Suprapubic skin (tissue), 4 donors: ENCODE measurements around the gene BIN1. TPM values are rescaled to one million over a fixed set of nuclear protein-coding genes. Genes with fewer than 3 reads are reported as not detected.

Experiments
- DNase-seq, 2 donors: peaks; one replicate each; pipeline ENCODE4 v3.0.0-alpha.2; 2019; ENCODE audit warnings: low spot score in 2 of 2
- H3K27ac ChIP-seq: fragments of 200-600 bp; sonication (generic); one replicate; pipeline ENCODE4 v1.5.1; 2019
- H3K27me3 ChIP-seq: fragments of 200-600 bp; sonication (generic); one replicate; pipeline ENCODE4 v1.5.1; 2019
- H3K36me3 ChIP-seq: fragments of 200-600 bp; sonication (generic); one replicate; pipeline ENCODE4 v1.5.1; 2019
- H3K4me1 ChIP-seq: fragments of 200-600 bp; sonication (generic); one replicate; pipeline ENCODE4 v1.5.1; 2019
- H3K4me3 ChIP-seq: fragments of 200-600 bp; sonication (generic); one replicate; pipeline ENCODE4 v1.5.1; 2019; ENCODE audit warnings: mild to moderate bottlenecking
- H3K9me3 ChIP-seq: fragments of 200-600 bp; sonication (generic); one replicate; pipeline ENCODE4 v1.5.1; 2019
- EP300 ChIP-seq: sonication (generic); formaldehyde crosslinking; IDR thresholded peaks from one replicate; pipeline ENCODE4 v1.6.1; 2017; ENCODE audit warnings: antibody characterized with exemption
- POLR2A ChIP-seq, 2 donors: fragments of 450-650 bp; IDR thresholded peaks; one replicate each; pipeline ENCODE4 v1.6.1; 2017; ENCODE audit warnings: antibody characterized with exemption in 2 of 2, mild to moderate bottlenecking in 2 of 2, moderate library complexity in 2 of 2
- POLR2AphosphoS5 ChIP-seq, 3 donors: sonication (generic); formaldehyde crosslinking; IDR thresholded peaks; one replicate each; pipeline ENCODE4 v1.6.1; 2017; ENCODE audit warnings: antibody characterized with exemption in 3 of 3
- WGBS: methylation state at CpG from one replicate; pipeline ENCODE4 v1.1.5; 2018; 5-methylcytosine and 5-hydroxymethylcytosine counted together
- total RNA-seq, 4 donors: library from RNA; depleted of rRNA; stranded (reverse); fragments of >200 nt; gene quantifications; one replicate each; pipeline ENCODE4 v1.1.0, GENCODE V29; 2016
- TF ChIP-seq, protein P1 (sequence below), 2 donors: fragments of 200-600 bp in 1 of 2; fragments of 450-650 bp in 1 of 2; sonication (generic) in 1 of 2; IDR thresholded peaks; one replicate each; pipeline ENCODE4 v1.5.1; 2016 to 2019; ENCODE audit warnings: antibody characterized with exemption in 2 of 2, mild to moderate bottlenecking in 1 of 2, moderate library complexity in 1 of 2

The BIN1 gene
- total RNA-seq, 4 donors from 2014 or later = 5.6 to 13.3 (median 8.8) TPM

DNA sequence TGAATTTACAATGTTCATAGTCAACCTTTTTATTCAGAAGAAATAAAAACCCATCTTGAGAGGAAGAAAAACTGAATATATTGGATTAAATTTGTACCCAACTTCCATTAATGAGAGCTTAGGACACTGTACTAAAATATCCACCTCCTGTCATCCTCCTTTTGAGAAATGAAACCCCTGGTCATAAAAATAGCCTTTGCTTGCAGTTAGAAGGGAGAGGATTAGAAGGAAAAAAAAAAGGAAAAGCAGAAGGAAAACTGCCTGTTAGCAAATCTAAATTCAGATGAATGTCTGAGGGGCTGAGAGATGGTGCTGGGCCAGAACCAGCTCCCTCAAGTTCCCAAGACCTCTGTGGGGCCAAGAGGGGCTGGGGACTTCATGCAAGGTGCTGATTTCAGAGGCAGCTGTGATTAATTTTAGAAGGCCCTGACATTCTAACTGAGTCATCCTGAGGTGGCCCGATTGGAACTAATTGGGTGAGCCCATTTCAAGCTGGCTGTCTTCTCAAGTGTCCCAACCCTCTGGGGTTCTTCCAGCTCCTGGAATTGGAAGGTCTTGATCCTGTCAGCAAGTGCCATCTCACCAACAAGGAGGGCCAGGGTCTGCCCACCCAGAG, 38.4 kb upstream of the BIN1 start:
- H3K4me3 ChIP-seq = no peak overlapping the region

DNA sequence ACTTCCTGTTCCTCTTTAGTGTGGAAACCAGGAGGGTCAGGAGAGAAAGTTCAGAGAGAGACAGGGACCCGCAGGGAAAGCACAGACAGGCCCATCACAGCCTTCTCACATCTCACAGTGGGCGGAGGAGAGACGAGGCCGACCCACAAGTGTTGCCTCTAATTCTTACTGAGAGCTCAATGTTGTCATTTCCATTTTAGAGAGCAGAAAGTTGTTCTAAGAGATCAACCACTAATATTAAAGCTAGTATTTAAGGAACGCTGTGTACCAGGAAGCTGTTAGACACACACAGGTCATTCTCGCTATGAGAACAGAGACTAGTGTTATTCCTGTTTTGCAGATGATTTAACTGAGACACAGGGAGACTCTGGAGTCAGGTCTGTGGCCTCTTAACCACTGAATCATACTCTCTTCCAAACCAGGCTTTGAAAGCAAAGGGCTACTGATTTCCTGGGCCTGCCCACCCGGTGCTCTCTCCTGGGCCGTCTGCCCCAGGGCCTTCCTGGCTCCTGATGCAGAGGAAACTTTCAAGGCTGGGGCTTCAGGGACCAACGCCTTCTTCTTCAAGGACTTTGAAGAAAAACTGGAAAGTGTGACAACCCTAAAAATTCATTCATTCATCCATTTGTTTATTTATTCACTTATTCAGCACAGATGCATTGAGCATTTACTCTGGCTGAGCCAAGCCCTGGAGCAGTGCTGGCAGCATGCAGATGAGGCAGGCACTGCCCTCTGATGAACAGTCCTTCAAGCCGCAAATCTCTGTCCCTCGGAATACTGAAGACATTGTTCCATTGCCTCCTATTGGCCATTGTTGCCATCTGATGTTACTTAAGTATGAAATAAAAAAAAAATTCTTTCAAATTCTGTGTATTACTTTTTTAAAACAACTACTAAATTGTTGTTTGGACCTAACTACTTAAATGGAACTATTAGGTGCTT, 37.2 kb upstream of the BIN1 start:
- WGBS = 59% methylated on average over 11 of the region's 11 CpGs
- H3K4me1 ChIP-seq = peaks cover 27% of the 10 kb centered on the region
- no peak overlapping the region for H3K4me3 ChIP-seq
- no peak for DNase-seq
- H3K27me3 ChIP-seq = no peaks in the 10 kb centered on the region
- no peak for TF ChIP-seq POLR2AphosphoS5 (IDR thresholded peaks at IDR 0.05)
- TF ChIP-seq, protein P1, sequence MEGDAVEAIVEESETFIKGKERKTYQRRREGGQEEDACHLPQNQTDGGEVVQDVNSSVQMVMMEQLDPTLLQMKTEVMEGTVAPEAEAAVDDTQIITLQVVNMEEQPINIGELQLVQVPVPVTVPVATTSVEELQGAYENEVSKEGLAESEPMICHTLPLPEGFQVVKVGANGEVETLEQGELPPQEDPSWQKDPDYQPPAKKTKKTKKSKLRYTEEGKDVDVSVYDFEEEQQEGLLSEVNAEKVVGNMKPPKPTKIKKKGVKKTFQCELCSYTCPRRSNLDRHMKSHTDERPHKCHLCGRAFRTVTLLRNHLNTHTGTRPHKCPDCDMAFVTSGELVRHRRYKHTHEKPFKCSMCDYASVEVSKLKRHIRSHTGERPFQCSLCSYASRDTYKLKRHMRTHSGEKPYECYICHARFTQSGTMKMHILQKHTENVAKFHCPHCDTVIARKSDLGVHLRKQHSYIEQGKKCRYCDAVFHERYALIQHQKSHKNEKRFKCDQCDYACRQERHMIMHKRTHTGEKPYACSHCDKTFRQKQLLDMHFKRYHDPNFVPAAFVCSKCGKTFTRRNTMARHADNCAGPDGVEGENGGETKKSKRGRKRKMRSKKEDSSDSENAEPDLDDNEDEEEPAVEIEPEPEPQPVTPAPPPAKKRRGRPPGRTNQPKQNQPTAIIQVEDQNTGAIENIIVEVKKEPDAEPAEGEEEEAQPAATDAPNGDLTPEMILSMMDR (IDR thresholded peaks at IDR 0.05) = no peak
- TF ChIP-seq EP300 = no peak
- TF ChIP-seq POLR2A (IDR thresholded peaks at IDR 0.05) = no peak
- no peaks in the 10 kb centered on the region for H3K9me3 ChIP-seq
- no peaks in the 10 kb centered on the region for H3K36me3 ChIP-seq
- peak overlapping the region; percentile 61 for H3K27ac ChIP-seq

More for the DNA sequence above, 38.4 kb upstream of the BIN1 start:
- Histone ChIP-seq H3K36me3 (no peaks in the 10 kb centered on the region), H3K9me3 (no peaks in the 10 kb centered on the region), H3K27me3 (no peaks in the 10 kb centered on the region), H3K27ac (peak overlapping the region; percentile 61), H3K4me1 (peaks cover 27% of the 10 kb centered on the region)
- TF ChIP-seq POLR2A (IDR thresholded peaks at IDR 0.05) = no peak
- no peak for TF ChIP-seq POLR2AphosphoS5 (IDR thresholded peaks at IDR 0.05)
- TF ChIP-seq, protein P1 (IDR thresholded peaks at IDR 0.05) = no peak
- TF ChIP-seq EP300 = no peak
- WGBS = 45% methylated on average over 1 of the region's 1 CpG
- no peak for DNase-seq

DNA sequence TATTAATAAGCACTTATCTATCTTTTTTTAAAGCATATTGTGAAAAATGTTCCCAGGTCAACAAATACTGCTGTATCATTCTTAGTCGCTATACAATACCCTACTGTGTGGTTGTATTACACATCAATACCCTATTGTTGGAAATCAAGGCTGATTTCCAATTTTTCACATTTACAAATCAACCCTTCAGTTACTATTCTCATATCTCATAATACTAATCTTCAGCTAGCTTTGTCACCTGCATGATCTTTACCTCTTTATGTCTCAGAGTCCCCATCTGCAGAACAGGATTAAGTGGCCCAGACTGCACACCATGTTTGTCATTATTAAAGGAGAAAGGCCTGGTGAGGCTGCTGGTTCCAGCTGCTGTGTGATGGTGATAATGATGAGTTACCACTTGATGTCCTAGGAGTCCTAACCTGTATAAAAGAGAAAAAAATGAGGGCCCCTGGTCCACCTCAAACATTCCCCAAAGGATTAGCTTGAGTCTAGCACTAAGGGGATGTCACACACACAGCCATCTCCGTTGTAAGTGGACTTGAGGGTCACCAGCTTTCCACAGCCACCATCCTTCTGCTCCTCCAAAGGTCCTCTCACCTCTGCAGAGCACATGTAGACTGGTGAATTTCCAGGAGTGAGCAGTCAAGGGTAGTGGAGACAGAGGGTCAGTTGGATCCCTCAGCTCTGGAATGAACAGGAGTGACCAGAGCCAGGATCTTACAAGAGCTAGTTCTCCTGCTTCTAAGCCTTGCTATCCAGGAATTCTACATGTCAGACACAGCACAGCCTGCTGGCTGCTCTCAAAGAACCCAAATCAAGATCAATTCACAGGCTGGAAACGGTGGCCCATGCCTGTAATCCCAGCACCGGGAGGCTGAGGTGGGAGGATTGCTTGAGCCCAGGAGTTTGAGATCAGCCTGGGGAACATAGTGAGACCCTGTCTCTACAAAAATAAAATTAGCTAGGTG, 36.0 kb upstream of the BIN1 start:
- no peak for DNase-seq
- Histone ChIP-seq H3K27ac (peak overlapping the region; percentile 61), H3K27me3 (no peaks in the 10 kb centered on the region), H3K4me3 (no peak overlapping the region), H3K36me3 (no peaks in the 10 kb centered on the region), H3K4me1 (peaks cover 27% of the 10 kb centered on the region), H3K9me3 (no peaks in the 10 kb centered on the region)
- TF ChIP-seq POLR2A (IDR thresholded peaks at IDR 0.05) (no peak), EP300 (no peak), POLR2AphosphoS5 (IDR thresholded peaks at IDR 0.05) (no peak)
- TF ChIP-seq, protein P1 (IDR thresholded peaks at IDR 0.05) = no peak
- 80% methylated on average over 4 of the region's 4 CpGs for whole genome bisulfite sequencing

DNA sequence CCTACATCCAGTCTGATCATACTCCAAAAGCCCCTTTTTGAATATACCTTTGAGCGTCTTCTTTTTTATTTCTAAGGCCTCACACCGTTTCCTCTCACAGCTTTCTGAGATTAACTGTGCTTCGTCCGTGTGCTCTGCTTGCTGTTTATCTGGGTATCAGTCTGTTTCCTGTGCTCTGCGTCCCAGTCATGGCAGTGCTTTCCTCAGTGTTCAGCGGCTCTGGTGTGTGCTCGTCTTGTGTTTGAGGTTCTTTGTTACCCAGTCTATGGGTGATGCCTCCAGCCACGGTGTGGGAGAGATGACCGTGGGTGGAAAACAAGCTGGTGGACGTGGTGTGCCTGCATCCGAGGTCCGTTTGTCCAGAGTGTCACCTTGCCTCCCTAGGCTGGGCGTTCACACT, 33.6 kb upstream of the BIN1 start:
- Histone ChIP-seq H3K27ac (no peak overlapping the region), H3K4me1 (peaks cover 22% of the 10 kb centered on the region), H3K27me3 (no peaks in the 10 kb centered on the region), H3K36me3 (no peaks in the 10 kb centered on the region), H3K4me3 (no peak overlapping the region), H3K9me3 (no peaks in the 10 kb centered on the region)
- no peak for TF ChIP-seq EP300
- DNase-seq = no peak
- WGBS = 76% methylated on average over 13 of the region's 13 CpGs

- Histone ChIP-seq H3K4me3 (no peak overlapping the region), H3K27ac (no peak overlapping the region), H3K9me3 (no peaks in the 10 kb centered on the region), H3K4me1 (peaks cover 15% of the 10 kb centered on the region), H3K27me3 (no peaks in the 10 kb centered on the region), H3K36me3 (no peaks in the 10 kb centered on the region)
- DNase-seq = no peak
- 64% methylated on average over 2 of the region's 2 CpGs for WGBS
- TF ChIP-seq POLR2AphosphoS5 (IDR thresholded peaks at IDR 0.05) = no peak
- no peak for TF ChIP-seq EP300
- TF ChIP-seq, protein P1 (IDR thresholded peaks at IDR 0.05) = no peak
- no peak for TF ChIP-seq POLR2A (IDR thresholded peaks at IDR 0.05)
These were observed 32.8 kb upstream of the BIN1 start for GRCh38 chr2:127139766-127140165.
